GM18873 (cell line): ENCODE results near the gene GPRC5B.

Experiments used
- ATAC-seq: cut with Tn5 transposase; IDR thresholded peaks from one replicate; pipeline ENCODE4 v1.9.1; 2021; ENCODE audit warnings: mild to moderate bottlenecking, moderate library complexity, moderate number of reproducible peaks; ENCODE audit not compliant: unreplicated experiment, low FRiP score

Gene GPRC5B

DNA sequence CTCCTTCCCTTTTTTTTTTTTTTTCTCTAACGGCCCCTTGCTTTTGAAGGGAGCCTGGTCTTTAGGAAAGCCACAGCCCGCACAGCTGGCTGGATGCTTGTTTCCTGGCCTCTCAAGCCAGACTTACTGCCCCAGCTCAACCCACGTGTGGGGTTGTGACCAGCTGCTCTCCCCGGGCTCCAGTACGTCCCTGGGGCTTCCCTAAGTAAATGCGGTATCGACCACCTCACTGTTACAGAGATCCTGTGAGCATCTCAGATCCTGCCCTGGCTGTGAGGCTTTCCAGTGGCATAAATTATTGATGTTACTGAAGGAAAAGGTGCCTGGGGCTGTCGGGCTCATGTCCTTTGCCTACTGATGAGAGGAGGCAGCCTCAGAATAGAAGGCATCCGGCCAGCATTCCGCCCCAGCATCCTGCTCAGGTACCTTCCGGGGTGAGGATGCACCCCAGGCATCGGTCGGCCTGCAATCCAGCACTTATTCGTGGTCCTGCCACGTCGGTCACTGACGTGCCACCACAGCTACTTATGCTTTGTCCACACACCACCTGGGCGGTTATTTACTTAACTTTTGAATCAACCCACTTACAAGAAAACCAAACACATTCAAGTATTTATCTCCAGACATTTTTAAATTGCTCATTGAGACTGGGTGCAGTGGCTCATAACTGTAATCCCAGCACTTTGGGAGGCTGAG is 9.6 kb downstream of the GPRC5B start:
- no peak for ATAC-seq

DNA sequence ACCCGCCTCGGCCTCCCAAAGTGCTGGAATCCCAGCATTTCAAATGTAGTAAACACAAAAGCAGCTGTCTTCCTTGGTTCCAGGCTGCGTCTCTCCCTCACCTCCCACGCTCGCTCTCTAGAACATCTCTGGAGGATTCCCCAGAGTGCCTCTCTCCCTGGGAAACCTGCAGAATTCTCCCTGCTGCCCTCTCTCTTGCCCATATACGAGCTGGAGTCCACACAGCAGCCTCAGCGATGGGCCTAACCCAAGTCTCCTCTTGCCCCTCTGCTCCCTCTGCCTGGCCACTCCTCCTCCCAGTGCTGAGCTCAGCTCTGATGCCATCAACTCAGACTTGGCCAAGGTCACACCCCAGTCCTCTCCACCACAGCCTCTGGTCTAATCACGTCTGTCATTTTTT is 10.6 kb downstream of the GPRC5B start:
- ATAC-seq: no peak

DNA sequence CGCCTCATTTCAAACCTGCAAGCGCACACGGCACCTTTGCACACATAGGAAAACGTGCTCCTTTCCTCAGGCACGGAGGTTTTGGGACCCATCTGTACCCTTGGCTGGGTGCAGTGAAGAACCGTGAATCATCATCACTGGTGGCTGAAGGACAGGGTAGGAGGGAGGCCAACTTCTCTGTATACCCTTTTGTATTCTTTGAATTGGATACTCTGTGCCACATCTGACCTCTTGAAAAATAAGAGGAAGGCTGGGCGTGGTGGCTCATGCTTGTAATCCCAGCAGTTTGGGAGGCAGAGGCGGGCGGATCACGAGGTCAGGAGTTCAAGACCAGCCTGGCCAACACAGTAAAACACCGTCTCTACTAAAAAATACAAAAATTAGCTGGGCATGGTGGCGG is 11.7 kb downstream of the GPRC5B start:
- ATAC-seq: no peak

DNA sequence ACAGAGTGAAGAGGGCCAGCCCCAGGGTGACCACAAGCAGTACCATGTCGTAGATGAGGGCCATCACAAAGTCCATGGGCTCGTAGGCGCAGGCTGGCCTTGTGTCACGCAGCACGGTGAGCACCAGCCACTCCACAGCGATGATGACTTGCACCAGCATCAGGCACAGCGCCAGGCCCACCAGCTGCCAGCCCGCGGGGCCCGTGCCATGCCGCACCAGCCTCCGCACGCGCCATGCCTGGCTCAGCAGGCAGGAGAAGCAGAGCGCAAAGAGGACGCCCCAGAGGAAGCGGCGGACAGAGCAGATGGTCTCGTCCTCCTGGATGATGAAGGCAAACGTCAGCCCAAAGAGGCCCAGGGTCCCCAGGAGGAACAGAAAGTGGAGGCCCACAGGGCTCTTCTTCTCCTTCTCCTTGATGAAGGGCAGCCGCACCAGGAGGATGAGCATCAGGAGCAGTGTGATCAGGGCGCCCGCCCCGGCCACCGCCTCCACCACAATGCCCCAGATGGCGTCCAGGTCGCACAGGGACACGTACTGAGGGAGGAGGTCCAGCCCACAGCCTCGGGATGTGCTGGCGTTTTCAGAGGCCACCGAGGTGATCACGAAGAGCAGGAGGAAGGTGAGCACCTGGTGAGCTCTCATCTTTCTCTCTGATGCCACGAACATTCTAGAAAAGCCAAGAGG is 12.3 kb downstream of the GPRC5B start:
- ATAC-seq: no peak

- ATAC-seq: no peak
These were observed 12.9 kb downstream of the GPRC5B start for GRCh38 chr16:19871721-19872120.

GRCh38 chr16:19868421-19868820 is 16.2 kb downstream of the GPRC5B start:
- no peak for ATAC-seq

DNA sequence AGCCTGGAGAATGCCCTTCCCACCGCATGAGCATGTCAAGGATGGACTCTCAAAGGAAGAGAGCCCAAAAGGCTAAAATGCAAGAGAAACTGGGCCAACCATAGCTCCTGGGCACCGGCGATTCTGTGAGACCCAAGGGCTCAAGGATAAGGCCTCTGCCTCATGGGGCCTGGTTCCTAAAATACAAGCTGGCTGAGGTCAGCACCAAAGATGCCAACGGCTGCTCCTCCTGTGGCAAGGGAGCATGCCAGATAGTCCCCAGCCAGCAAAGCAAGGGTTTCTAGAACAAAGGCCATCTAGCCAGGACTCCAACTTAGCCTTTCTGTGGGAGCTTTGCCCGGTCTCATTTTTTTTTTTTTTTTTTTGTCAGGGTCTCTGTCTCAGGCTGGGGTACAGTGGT is 20.1 kb downstream of the GPRC5B start:
- ATAC-seq: no peak

GRCh38 chr16:19863990-19864389 is 20.7 kb downstream of the GPRC5B start:
- ATAC-seq: no peak

DNA sequence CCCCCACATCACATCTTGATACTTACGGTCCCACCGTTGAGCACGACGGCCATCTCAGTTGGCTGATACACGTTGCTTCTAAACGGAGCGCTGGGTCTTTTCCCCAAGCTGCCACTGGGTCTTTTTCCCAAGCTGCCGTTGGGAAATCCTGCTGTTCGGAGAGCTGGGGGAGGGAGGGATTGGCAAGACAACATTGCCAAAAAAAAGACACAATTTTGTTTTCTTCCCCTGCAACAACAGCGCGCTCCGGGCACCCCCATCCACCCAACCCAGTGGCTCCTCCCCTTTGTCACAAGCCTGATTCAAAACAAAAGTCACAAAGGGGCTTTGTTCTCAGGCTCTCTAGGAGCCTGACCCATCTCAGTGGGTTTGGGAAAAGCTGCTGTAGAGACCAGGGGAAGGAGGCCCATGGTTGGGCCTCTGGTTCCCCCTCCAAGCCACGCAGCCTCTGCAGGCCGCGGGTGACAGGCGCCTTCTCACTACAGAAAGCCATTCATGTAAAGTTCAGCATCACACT is 22.8 kb downstream of the GPRC5B start:
- no peak for ATAC-seq

DNA sequence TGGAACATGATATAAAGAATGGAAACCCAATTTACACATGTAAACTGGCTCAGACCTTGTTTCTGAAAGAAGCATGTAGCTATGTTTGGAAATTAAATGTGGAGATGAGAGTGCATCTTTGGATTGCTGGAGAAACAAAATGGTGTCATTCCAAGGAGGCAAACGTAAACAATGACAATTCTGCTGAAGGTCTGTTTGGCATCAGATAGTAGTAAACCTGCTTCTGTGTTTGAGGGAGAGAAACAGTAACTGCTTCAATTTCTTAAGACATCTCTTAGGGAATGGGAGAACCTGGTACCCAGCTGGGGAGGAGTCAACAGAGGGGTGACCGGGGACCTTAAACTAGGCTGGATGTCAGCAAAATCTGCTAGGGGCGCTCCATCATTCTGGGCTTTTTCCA is 23.5 kb downstream of the GPRC5B start:
- no peak for ATAC-seq

DNA sequence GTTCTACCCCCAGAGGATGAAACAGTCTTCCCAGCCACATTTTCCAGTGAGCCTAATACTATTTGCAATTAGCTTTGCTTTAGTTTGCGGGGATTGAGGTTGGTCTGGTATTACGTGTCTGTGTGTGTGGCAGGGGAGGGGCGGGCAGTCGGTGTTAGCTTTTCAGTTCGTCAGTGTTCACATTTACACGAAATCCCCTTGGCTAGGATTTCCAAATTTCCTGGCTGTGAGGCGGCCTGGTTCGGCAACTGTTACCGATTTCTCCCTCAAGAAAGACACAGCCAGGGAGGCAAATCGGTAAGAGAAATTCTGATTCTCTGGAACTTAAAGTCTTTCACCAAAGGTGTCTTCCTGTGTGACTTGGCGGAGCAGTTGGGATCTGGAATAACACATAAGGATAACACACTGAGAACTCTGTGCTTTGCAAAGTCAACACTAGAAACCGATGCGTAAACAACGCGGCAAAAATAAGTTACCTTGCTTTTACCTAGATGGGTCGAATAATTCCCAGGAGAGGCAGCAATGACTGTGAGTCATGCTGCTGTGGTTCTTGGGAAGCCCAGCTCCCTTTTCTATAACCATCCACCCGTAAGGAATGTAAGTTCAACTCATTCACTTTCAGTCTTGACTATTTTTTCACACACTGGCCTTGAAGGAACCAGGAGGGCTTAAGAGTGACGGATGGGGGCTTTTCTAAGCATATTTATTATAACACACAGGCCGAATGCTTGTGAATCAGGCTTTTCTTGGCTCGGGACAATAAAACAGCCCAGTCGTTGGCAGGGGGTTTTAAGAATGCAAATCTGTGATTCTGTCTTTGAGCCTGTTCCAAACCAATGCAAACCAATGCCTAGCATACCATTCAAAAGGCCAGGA is 24.2 kb downstream of the GPRC5B start:
- ATAC-seq: no peak

- ATAC-seq: no peak
These were observed 25.0 kb downstream of the GPRC5B start for GRCh38 chr16:19859603-19860002.

DNA sequence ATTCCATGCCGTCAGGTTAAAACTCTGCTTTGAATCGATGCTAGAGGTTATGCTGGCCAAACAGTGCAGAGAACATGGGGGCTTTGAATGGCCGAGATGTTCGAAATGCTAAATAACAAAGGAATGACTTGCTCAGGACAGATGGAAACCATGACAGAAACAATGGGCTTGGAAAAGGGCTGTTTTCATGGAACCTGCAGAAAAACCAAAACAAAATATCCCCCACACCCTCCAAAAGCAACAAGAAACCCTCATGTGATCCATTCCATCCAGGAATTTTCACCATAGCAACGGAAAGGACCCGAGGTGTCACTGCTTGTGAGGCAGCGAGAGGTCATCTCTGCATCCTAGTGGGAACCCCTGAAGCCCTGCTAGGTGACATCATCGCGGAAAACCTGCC is 25.5 kb downstream of the GPRC5B start:
- no peak for ATAC-seq

- no peak for ATAC-seq
These were observed 26.2 kb downstream of the GPRC5B start for GRCh38 chr16:19858340-19859018.

- ATAC-seq: no peak
These were observed 26.9 kb downstream of the GPRC5B start for GRCh38 chr16:19857593-19858339.

DNA sequence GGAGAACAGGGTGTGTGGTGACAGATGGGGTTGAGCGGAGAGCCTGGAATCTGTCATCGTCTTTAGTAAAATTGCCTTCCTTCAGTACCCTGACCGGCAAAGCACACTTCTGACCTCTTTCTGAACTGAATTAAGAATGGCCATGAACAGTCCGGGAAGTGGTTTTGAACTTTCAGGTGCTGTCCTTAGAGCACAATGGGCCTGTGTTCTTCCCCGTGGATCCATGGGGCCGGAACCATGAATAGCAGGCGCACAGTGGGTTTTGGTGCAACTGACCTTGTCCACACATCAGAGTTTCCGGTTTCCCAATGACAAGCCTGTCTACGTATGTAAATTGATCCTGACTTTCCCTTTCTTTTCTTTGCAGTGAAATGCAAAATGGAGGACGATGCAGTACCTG is 28.5 kb downstream of the GPRC5B start:
- ATAC-seq: no peak

- ATAC-seq: no peak
These were observed 30.1 kb downstream of the GPRC5B start for GRCh38 chr16:19854543-19854876.

- ATAC-seq: no peak
These were observed 30.7 kb downstream of the GPRC5B start for GRCh38 chr16:19853742-19854542.

DNA sequence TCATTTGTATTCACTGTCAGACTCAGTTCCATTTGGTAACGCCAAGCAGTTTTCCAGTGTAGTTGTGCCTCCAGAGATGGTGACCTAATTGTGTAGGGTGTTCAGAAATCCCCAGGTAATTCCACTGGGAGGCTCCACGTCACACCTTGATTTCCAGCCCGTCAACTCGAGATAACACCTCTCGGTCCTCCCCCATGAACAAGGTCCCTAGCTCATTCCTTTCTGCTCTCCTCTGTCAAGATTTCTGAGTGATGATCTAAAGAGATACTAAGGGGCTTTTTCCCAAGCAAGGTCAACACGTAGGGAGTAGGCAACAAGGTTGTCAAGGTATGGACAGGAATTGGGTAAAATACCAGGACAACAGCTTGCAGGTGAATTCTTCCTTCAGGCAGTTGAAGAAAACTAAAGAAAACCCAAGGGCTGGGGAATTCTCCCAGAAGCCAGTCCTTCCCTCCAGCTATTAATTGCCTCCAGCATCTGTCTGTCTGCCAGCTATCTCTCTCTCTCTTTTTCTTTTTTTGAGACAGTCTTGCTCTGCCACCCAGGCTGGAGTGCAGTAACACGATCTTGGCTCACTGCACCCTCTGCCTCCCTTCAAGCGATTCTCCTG is 31.4 kb downstream of the GPRC5B start:
- ATAC-seq: no peak
